VCaP (cell line): ENCODE results near the gene TRHDE.

Experiments
- H3K27ac ChIP-seq: fragments of 450-650 bp; 2 replicates; pipeline ENCODE4 v1.5.1; 2017
- CTCF ChIP-seq: fragments of 450-650 bp; conservative IDR thresholded peaks from 2 replicates; pipeline ENCODE4 v1.5.1; 2017; ENCODE audit warnings: mild to moderate bottlenecking, moderate library complexity

Gene TRHDE

DNA sequence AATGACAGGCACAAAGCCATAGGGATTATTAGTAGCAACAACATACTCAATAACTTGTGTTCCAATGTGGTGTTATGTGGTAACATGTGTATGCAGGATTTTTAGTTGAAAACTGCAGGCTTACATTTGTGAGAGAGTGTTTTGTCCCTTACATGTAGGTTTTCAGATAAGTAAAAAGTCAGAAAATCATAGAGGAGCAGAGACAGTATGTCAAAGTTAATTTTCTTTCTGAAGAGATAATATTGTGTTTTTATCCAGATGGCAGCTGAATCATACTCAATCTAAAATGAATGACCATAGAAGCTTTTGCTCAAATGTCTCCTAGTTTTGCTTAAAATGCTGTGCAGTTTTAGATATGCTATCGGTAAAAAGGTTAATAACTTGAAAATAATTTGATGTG is 277.0 kb downstream of the TRHDE start:
- no peak overlapping the region for H3K27ac ChIP-seq
- no peak for TF ChIP-seq CTCF

- no peak for TF ChIP-seq CTCF
- H3K27ac ChIP-seq, result no peak overlapping the region
Observed at GRCh38 chr12:72560003-72560769, 288.0 kb downstream of the TRHDE start.

DNA sequence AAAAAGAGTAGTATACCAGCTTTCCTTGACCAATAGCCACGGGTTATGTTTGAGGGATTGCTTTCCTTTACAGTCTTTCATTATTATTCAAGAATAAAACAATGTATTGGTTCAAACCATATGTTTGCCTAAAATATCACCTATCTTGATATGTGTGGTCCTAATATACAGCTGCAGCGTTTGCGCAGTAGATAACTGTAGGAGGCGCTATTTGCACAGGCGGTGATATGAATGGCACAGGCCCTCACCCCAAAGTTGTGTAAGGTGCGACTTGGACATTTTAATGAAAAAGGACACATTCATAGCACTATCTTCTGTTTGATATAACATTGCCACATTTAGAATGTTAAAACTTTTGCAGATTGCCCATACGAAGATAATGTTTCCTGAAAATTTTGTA is 298.4 kb downstream of the TRHDE start:
- peak; percentile 72 for TF ChIP-seq CTCF

GRCh38 chr12:72574138-72574537 is 302.0 kb downstream of the TRHDE start:
- no peak overlapping the region for H3K27ac ChIP-seq
- no peak for TF ChIP-seq CTCF

More for the DNA sequence above, 298.4 kb downstream of the TRHDE start:
- H3K27ac ChIP-seq, result no peak overlapping the region

DNA sequence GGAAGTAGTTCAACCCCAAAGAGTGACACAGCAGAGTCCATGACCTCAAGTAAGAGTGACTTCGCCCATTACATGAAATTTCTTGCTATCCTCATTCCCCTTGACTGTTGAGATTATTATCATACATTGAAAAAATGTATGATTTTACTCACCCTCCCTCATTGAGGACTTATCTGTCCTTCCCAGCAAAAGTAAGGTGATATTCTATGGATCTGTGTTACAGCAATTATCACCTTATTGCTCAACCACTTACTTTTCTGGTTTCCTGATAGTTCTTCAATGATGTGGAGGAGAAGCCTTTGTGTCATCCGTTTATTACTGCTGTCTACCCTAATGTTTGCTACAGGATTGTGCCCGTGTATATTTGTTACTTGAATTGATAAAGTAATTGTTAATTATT is 306.2 kb downstream of the TRHDE start:
- H3K27ac ChIP-seq, result no peak overlapping the region
- TF ChIP-seq CTCF, result no peak

- no peak for TF ChIP-seq CTCF
- no peak overlapping the region for H3K27ac ChIP-seq
Observed at GRCh38 chr12:72586456-72586855, 314.3 kb downstream of the TRHDE start.

DNA sequence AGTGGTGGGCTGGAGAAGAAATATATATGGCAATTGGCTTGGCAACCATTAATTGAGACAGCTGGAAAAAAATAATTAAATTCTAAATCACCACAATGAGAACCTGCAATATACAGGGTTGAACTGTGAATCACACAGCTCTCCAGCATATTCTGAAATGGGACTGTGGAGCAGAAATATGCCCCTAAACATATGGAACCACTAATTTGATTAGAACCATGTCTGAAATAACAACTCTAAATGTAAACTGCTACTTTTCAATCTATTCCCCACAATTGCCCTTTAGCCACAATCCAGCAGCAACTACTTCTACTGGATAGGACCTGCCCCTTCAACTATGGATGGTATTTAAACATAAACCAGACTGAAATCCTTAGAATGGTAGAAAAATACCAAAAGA is 330.4 kb downstream of the TRHDE start:
- no peak for TF ChIP-seq CTCF
- H3K27ac ChIP-seq, result no peak overlapping the region
